ENCODE results near the gene UCN2. TPM values are rescaled to one million over a fixed set of nuclear protein-coding genes. Genes with fewer than 3 reads are reported as not detected.

Gene UCN2
- polyA plus RNA-seq, 2 of the 4 experiments (the other 2 are of a cell fraction) = 4.0 to 15.9 TPM

DNA sequence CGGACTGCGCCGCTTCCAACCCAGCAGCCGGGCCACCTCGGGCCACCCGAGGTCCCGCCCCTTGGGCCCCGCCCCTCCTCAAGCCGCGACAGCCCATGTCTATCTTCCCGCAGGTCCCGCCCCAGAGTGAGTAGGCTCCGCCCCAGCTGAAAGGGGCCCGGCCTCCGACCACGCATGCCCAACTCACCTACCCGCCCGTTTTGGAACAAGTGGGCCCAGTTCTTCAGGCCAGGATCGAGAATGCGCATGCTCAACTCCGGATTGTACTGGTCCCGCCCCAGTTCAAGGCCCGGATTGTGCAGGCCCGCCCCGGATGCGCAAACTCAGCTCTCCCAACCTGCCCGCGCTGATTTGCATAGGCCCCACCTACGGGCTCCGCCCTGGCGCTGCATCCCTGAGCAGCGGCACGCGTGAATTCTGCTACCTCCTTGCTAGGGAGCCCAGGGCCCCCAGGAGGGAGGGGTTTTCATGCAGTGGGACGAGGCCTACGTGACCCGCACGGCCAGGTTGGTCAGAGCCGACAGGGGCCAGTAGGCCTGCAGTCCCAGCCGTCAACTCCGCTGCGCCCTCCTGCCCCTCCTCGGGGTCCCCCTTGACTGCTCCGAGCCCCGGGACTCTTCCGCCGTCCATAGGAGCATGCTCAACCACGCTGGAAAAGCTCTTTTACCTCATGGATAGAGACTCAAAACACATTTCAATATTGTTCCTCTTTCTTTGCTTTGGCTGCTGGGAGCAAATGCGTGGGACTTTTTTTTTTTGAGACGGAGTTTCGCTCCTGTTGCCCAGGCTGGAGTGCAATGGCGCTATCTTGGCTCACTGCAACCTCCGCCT lies 6.6 kb downstream of the UCN2 start, which contains the start of gene PFKFB4:
TSS of gene PFKFB4 (minus strand) at position 8 of the 831 bp plus-strand sequence. CDS start 26 bp downstream, outside the sequence.
- TF ChIP-seq ZSCAN20 (CRISPR knock-in tag; IDR thresholded peaks at IDR 0.05) = no peak
- TF ChIP-seq, protein P1, sequence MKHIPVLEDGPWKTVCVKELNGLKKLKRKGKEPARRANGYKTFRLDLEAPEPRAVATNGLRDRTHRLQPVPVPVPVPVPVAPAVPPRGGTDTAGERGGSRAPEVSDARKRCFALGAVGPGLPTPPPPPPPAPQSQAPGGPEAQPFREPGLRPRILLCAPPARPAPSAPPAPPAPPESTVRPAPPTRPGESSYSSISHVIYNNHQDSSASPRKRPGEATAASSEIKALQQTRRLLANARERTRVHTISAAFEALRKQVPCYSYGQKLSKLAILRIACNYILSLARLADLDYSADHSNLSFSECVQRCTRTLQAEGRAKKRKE (CRISPR knock-in tag; IDR thresholded peaks at IDR 0.05; ENCODE audit: low read depth) = no peak
- TF ChIP-seq TFCP2L1 (CRISPR knock-in tag; IDR thresholded peaks at IDR 0.05) = peak; percentile 44; the same call in 1 of the 2 replicates
- TF ChIP-seq JUN (IDR thresholded peaks at IDR 0.05) = peak in 1 of 2 experiments; percentile 27; a peak in 1 of 5 replicates
- TF ChIP-seq MAZ (IDR thresholded peaks at IDR 0.05; ENCODE audit: borderline replicate concordance, low read depth, low read length) = no peak
- peak; percentile 15; the same call in 1 of the 2 replicates for TF ChIP-seq POLR2A (IDR thresholded peaks at IDR 0.05; ENCODE audit: low read length)
- no peak for TF ChIP-seq RAD21 (conservative IDR thresholded peaks at IDR 0.05 in 1 of 2, IDR thresholded peaks at IDR 0.05 in 1 of 2)
- ATAC-seq (peak; percentile 47 to 85), FAIRE-seq (no peak), DNase-seq (ENCODE audit: low read depth in 1 of 2, low spot score in 1 of 2) (peak; percentile 91 to 99)
- Histone ChIP-seq H3K27ac (peak within 1 kb of the TSS; percentile 67 to 92), H3K4me2 (peak within 1 kb of the TSS; percentile 89), H3K4me1 (peaks cover 44% of the 10 kb centered on the region), H3K9me3 (no peaks in the 10 kb centered on the region), H3K4me3 (peak within 1 kb of the TSS; percentile 54)
- ChIA-PET CTCF (interaction anchor here (0.6 to 1.4 kb wide), 5 partner anchors 20 to 238 kb away, joined by 3 to 4 read pairs (median 3); no protein-coding TSS in a partner anchor), POLR2A (interaction anchor here (0.6 kb wide), 1 partner anchor 53 kb away, joined by 7 read pairs; no protein-coding TSS in a partner anchor)
- WGBS (ENCODE audit: missing lambda C conversion rate) = 21% methylated on average over 17 of the region's 53 CpGs

GRCh38 chr3:48555949-48556795 lies 7.4 kb downstream of the UCN2 start:
- no peaks in the 10 kb centered on the region for H3K9me3 ChIP-seq
- CTCF ChIA-PET = interaction anchor here (0.7 to 1.2 kb wide), 5 partner anchors 9 to 130 kb away, joined by 3 to 4 read pairs (median 3); partner anchors contain the start of gene SLC26A6
- DNase-seq (ENCODE audit: low read depth in 1 of 2, low spot score in 1 of 2) (no peak), FAIRE-seq (no peak), ATAC-seq (peak in 1 of 2 experiments; percentile 0; a peak in 2 of 6 replicates)
- POLR2A ChIA-PET = no interaction called here
- 75% methylated on average over 4 of the region's 29 CpGs for WGBS (ENCODE audit: missing lambda C conversion rate)
- H3K27ac ChIP-seq = peak overlapping the region; percentile 67 to 92
- peak overlapping the region; percentile 87 for H3K4me2 ChIP-seq
- peak overlapping the region; percentile 54 for H3K4me3 ChIP-seq
- H3K4me1 ChIP-seq = peaks cover 36% of the 10 kb centered on the region
- no peak for TF ChIP-seq CHD2 (IDR thresholded peaks at IDR 0.05; ENCODE audit: low read length, partially characterized antibody)
- no peak for TF ChIP-seq RNF2 (IDR thresholded peaks at IDR 0.05; ENCODE audit: borderline replicate concordance, low read depth)
- peak; percentile 24; the same call in 1 of the 2 replicates for TF ChIP-seq POLR2A (IDR thresholded peaks at IDR 0.05; ENCODE audit: low read length)
- TF ChIP-seq HOXB13 (CRISPR knock-in tag; IDR thresholded peaks at IDR 0.05; ENCODE audit: low read depth) = no peak
- TF ChIP-seq HOXA7 (CRISPR knock-in tag; IDR thresholded peaks at IDR 0.05) = no peak
- TF ChIP-seq, protein P2, sequence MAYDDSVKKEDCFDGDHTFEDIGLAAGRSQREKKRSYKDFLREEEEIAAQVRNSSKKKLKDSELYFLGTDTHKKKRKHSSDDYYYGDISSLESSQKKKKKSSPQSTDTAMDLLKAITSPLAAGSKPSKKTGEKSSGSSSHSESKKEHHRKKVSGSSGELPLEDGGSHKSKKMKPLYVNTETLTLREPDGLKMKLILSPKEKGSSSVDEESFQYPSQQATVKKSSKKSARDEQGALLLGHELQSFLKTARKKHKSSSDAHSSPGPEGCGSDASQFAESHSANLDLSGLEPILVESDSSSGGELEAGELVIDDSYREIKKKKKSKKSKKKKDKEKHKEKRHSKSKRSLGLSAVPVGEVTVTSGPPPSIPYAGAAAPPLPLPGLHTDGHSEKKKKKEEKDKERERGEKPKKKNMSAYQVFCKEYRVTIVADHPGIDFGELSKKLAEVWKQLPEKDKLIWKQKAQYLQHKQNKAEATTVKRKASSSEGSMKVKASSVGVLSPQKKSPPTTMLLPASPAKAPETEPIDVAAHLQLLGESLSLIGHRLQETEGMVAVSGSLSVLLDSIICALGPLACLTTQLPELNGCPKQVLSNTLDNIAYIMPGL (CRISPR knock-in tag; IDR thresholded peaks at IDR 0.05; ENCODE audit: borderline replicate concordance) = no peak
- no peak for TF ChIP-seq CBX8 (IDR thresholded peaks at IDR 0.05)
- TF ChIP-seq CEBPB (IDR thresholded peaks at IDR 0.05) = no peak
- no peak for TF ChIP-seq HDAC2 (IDR thresholded peaks at IDR 0.05)
- no peak for TF ChIP-seq BHLHE40 (IDR thresholded peaks at IDR 0.05; ENCODE audit: low read depth, low read length)
- peak; percentile 16; the same call in 1 of the 2 replicates for TF ChIP-seq PBX3 (IDR thresholded peaks at IDR 0.05)
- TF ChIP-seq PHF8 (IDR thresholded peaks at IDR 0.05; ENCODE audit: borderline replicate concordance, low read depth) = no peak
- TF ChIP-seq SMC3 (IDR thresholded peaks at IDR 0.05) = no peak
- TF ChIP-seq NFE2L2 (conservative IDR thresholded peaks at IDR 0.05; ENCODE audit: low read length) = no peak
- TF ChIP-seq NPAS2 (CRISPR knock-in tag; IDR thresholded peaks at IDR 0.05; ENCODE audit: borderline replicate concordance) = no peak
- TF ChIP-seq ZFP36 (IDR thresholded peaks at IDR 0.05; ENCODE audit: borderline replicate concordance, partially characterized antibody) = no peak
- no peak for TF ChIP-seq CTCF (IDR thresholded peaks at IDR 0.05)
- TF ChIP-seq FOSB (CRISPR knock-in tag; IDR thresholded peaks at IDR 0.05) = 0 out of 2 replicates have a peak, but pooled peaks have one; percentile 23
- TF ChIP-seq MYC (IDR thresholded peaks at IDR 0.05; ENCODE audit: borderline replicate concordance, low read length) = no peak

Measured in A549 (cell line).